Activated CD4-positive, alpha-beta T cell treated with anti-CD3 and anti-CD28 coated beads, Interleukin-2, amount 10 ng/mL, durations not matched to agents 7 days and 5 days (primary cell): ENCODE results near the gene AOPEP. TPM values are rescaled to one million over a fixed set of nuclear protein-coding genes. Genes with fewer than 3 reads are reported as not detected.

Experiments
- CTCF ChIA-PET: fragments of 350-600 bp; sonication (Branson Sonifier 250); formaldehyde crosslinking; loops from one replicate; lab custom pipeline; 2021; ENCODE audit warnings: antibody characterized with exemption; lab: Charles Lee
- POLR2A ChIA-PET: fragments of 350-600 bp; sonication (Branson Sonifier 250); formaldehyde crosslinking; loops from one replicate; lab custom pipeline; 2021; ENCODE audit warnings: antibody characterized with exemption; lab: Charles Lee
- DNase-seq: peaks from one replicate; pipeline ENCODE4 v3.0.0-alpha.2; 2020
- H3K27ac Mint-ChIP-seq: one replicate; pipeline ENCODE4 v1.8.0; 2021; ENCODE audit warnings: mild to moderate bottlenecking, moderate library complexity, mixed read lengths
- H3K27me3 Mint-ChIP-seq: one replicate; pipeline ENCODE4 v1.8.0; 2021; ENCODE audit warnings: mixed read lengths
- H3K36me3 Mint-ChIP-seq: one replicate; pipeline ENCODE4 v1.8.0; 2021; ENCODE audit warnings: low read depth, mixed read lengths
- H3K4me1 Mint-ChIP-seq: one replicate; pipeline ENCODE4 v1.8.0; 2021; ENCODE audit warnings: mixed read lengths
- H3K4me3 Mint-ChIP-seq: one replicate; pipeline ENCODE4 v1.8.0; 2021; ENCODE audit warnings: mild to moderate bottlenecking, moderate library complexity, mixed read lengths
- H3K9me3 Mint-ChIP-seq: one replicate; pipeline ENCODE4 v1.8.0; 2021; ENCODE audit warnings: mixed read lengths
- total RNA-seq, 2 experiments: library from RNA; stranded (reverse); gene quantifications; one replicate each; pipeline ENCODE4 v1.2.3, GENCODE V29; 2021

AOPEP gene
- total RNA-seq, 2 experiments from 2014 or later, result 9.7 to 10.7 TPM

GRCh38 chr9:94754976-94755475, 28.5 kb downstream of the AOPEP start:
- Mint-ChIP-seq H3K27ac (no peak overlapping the region), H3K4me3 (no peak overlapping the region), H3K27me3 (no peaks in the 10 kb centered on the region), H3K4me1 (no peaks in the 10 kb centered on the region), H3K36me3 (peaks cover 4% of the 10 kb centered on the region), H3K9me3 (peaks cover 7% of the 10 kb centered on the region)
- ChIA-PET POLR2A (no interaction called here), CTCF (interaction anchor here (0.7 to 1.6 kb wide), 3 partner anchors 8 to 198 kb away, joined by 3 read pairs; no protein-coding TSS in a partner anchor)
- DNase-seq, result no peak

GRCh38 chr9:94757158-94757557, 30.7 kb downstream of the AOPEP start:
- H3K4me1 Mint-ChIP-seq, result peaks cover 3% of the 10 kb centered on the region
- H3K27me3 Mint-ChIP-seq, result no peaks in the 10 kb centered on the region
- no peaks in the 10 kb centered on the region for H3K9me3 Mint-ChIP-seq
- H3K4me3 Mint-ChIP-seq, result no peak overlapping the region
- POLR2A ChIA-PET, result no interaction called here
- CTCF ChIA-PET, result interaction anchor here (0.6 kb wide), 1 partner anchor 10 kb away, joined by 3 read pairs; no protein-coding TSS in a partner anchor
- DNase-seq, result no peak
- no peaks in the 10 kb centered on the region for H3K36me3 Mint-ChIP-seq
- no peak overlapping the region for H3K27ac Mint-ChIP-seq

DNA sequence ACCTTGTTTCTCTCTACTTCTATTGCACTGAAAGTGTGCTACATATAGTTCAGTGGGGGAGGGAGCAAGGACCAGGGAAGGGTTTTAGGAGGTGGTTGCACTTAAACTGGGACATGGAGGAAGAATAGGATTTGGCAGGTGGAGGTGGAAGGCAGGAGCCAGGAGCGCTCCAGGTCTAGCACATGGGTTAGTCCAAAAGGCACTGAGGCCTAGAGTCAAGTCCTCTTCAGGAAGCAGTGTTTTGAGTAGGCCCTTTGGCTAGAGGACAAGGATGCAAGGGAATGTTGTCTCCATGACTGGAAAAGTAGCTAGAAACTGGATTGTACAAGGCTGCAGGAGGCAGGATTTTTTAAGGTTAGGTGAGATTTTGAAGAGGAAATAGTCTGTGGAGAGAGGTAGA, 31.5 kb downstream of the AOPEP start:
- H3K4me3 Mint-ChIP-seq, result no peak overlapping the region
- H3K36me3 Mint-ChIP-seq, result no peaks in the 10 kb centered on the region
- H3K4me1 Mint-ChIP-seq, result peaks cover 3% of the 10 kb centered on the region
- POLR2A ChIA-PET, result no interaction called here
- no peak overlapping the region for H3K27ac Mint-ChIP-seq
- DNase-seq, result no peak
- H3K9me3 Mint-ChIP-seq, result no peaks in the 10 kb centered on the region
- no peaks in the 10 kb centered on the region for H3K27me3 Mint-ChIP-seq
- CTCF ChIA-PET, result no interaction called here

GRCh38 chr9:94758880-94759279, 32.4 kb downstream of the AOPEP start:
- no peak overlapping the region for H3K4me3 Mint-ChIP-seq
- H3K27me3 Mint-ChIP-seq, result no peaks in the 10 kb centered on the region
- H3K4me1 Mint-ChIP-seq, result peaks cover 3% of the 10 kb centered on the region
- H3K27ac Mint-ChIP-seq, result no peak overlapping the region
- DNase-seq, result no peak
- H3K36me3 Mint-ChIP-seq, result no peaks in the 10 kb centered on the region
- POLR2A ChIA-PET, result no interaction called here
- no peaks in the 10 kb centered on the region for H3K9me3 Mint-ChIP-seq
- CTCF ChIA-PET, result no interaction called here

DNA sequence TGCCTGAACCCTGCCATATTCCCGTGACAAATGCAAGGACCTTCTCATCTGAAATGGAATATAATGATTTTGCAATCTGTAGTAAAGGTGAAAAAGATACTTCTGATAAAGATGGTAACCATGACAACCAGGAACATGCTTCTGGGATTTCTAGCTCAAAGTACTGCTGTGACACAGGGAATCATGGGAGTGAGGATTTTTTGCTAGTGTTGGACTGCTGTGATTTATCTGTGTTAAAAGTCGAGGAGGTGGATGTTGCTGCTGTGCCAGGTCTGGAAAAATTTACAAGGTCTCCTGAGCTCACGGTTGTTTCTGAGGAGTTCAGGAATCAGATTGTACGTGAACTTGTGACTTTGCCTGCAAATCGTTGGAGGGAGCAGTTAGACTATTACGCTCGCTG, 33.5 kb downstream of the AOPEP start:
- Mint-ChIP-seq H3K27ac (no peak overlapping the region), H3K4me1 (peaks cover 3% of the 10 kb centered on the region), H3K27me3 (no peaks in the 10 kb centered on the region), H3K9me3 (no peaks in the 10 kb centered on the region), H3K4me3 (no peak overlapping the region), H3K36me3 (no peaks in the 10 kb centered on the region)
- ChIA-PET POLR2A (no interaction called here), CTCF (no interaction called here)
- no peak for DNase-seq

GRCh38 chr9:94760660-94761059, 34.2 kb downstream of the AOPEP start:
- Mint-ChIP-seq H3K4me3 (no peak overlapping the region), H3K9me3 (no peaks in the 10 kb centered on the region), H3K27me3 (no peaks in the 10 kb centered on the region), H3K4me1 (peaks cover 3% of the 10 kb centered on the region), H3K36me3 (no peaks in the 10 kb centered on the region), H3K27ac (no peak overlapping the region)
- POLR2A ChIA-PET, result no interaction called here
- DNase-seq, result no peak
- CTCF ChIA-PET, result no interaction called here

DNA sequence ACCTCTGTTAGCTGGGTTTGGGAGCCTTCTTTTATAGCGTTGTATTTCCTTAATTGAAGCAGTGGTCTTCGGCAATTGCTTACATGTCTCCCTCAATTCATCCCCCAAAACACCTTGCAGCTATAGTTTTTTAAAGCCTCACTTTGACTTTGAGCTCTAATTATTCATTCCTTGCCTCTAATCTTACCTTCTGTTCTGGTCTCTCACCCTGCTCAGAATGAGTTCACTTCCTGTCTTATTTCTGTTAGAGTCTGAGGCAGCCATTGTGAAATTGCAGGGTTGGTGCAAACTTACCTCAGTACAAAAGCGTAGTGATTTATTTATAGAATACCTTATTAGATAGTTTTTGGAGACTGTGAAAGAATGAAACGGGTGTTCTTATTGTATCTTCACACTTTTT, 35.0 kb downstream of the AOPEP start:
- Mint-ChIP-seq H3K27ac (no peak overlapping the region), H3K4me3 (no peak overlapping the region), H3K36me3 (no peaks in the 10 kb centered on the region), H3K4me1 (peaks cover 3% of the 10 kb centered on the region), H3K9me3 (no peaks in the 10 kb centered on the region), H3K27me3 (no peaks in the 10 kb centered on the region)
- ChIA-PET CTCF (no interaction called here), POLR2A (interaction anchor here (0.6 kb wide), 1 partner anchor 100 kb away, joined by 3 read pairs; no protein-coding TSS in a partner anchor)
- DNase-seq, result no peak

- H3K36me3 Mint-ChIP-seq, result peaks cover 2% of the 10 kb centered on the region
- no peak for DNase-seq
- ChIA-PET CTCF (interaction anchor here (0.9 kb wide), 1 partner anchor 10 kb away, joined by 3 read pairs; no protein-coding TSS in a partner anchor), POLR2A (no interaction called here)
- H3K4me1 Mint-ChIP-seq, result no peaks in the 10 kb centered on the region
- H3K9me3 Mint-ChIP-seq, result no peaks in the 10 kb centered on the region
- H3K27me3 Mint-ChIP-seq, result no peaks in the 10 kb centered on the region
- H3K27ac Mint-ChIP-seq, result no peak overlapping the region
- H3K4me3 Mint-ChIP-seq, result no peak overlapping the region
These were observed 41.0 kb downstream of the AOPEP start for GRCh38 chr9:94767331-94768072.

DNA sequence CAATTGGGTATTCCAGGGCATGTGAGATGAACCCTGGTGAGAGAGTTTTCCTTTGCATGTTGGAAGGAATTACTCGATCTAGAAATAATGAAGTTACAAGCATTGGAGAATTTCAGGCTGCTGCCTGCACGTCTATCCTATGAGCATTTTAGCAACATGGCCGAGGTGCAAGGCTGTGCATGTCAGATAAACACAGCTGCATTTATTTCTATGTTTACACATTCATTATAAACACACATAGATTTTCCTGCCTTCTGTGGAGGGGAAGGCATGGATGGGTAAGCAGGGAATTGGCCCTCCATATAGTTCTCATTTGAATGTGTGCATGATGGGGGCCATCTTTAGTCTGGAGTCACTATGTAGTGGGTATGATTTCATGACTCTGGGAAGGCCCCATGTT, 42.3 kb downstream of the AOPEP start:
- Mint-ChIP-seq H3K36me3 (peaks cover 2% of the 10 kb centered on the region), H3K4me1 (no peaks in the 10 kb centered on the region), H3K27ac (no peak overlapping the region), H3K27me3 (no peaks in the 10 kb centered on the region), H3K9me3 (no peaks in the 10 kb centered on the region), H3K4me3 (no peak overlapping the region)
- no peak for DNase-seq
- ChIA-PET POLR2A (no interaction called here), CTCF (interaction anchor here (0.6 kb wide), 1 partner anchor 1843 kb away, joined by 3 read pairs; no protein-coding TSS in a partner anchor)

GRCh38 chr9:94770334-94770733, 43.8 kb downstream of the AOPEP start:
- CTCF ChIA-PET, result no interaction called here
- Mint-ChIP-seq H3K36me3 (peaks cover 2% of the 10 kb centered on the region), H3K4me1 (no peaks in the 10 kb centered on the region), H3K27ac (no peak overlapping the region), H3K27me3 (no peaks in the 10 kb centered on the region), H3K4me3 (no peak overlapping the region), H3K9me3 (no peaks in the 10 kb centered on the region)
- POLR2A ChIA-PET, result no interaction called here
- no peak for DNase-seq

DNA sequence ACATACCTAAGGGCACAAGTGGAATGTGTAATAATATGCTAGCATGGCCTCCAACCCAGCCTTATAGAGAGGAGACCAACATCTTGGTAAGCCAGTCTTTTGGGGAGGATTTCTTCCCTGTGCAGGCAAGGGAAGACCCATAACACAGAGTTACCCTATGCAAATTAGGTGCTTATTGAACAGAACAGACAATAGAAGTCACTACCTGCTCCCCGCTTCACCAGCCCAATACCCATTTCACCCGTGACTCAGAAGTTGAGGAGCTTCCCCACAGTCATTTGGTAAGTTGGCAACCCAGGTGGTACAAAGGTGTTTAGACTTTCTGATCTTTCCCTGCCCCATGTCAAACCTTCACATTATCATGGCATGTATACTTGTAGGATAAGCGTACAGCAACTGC, 44.6 kb downstream of the AOPEP start:
- no peak overlapping the region for H3K4me3 Mint-ChIP-seq
- H3K4me1 Mint-ChIP-seq, result no peaks in the 10 kb centered on the region
- H3K36me3 Mint-ChIP-seq, result peaks cover 2% of the 10 kb centered on the region
- ChIA-PET POLR2A (no interaction called here), CTCF (interaction anchor here (1.0 to 1.3 kb wide), 3 partner anchors 9 to 107 kb away, joined by 3 read pairs; no protein-coding TSS in a partner anchor)
- no peak overlapping the region for H3K27ac Mint-ChIP-seq
- H3K27me3 Mint-ChIP-seq, result no peaks in the 10 kb centered on the region
- H3K9me3 Mint-ChIP-seq, result no peaks in the 10 kb centered on the region
- no peak for DNase-seq

DNA sequence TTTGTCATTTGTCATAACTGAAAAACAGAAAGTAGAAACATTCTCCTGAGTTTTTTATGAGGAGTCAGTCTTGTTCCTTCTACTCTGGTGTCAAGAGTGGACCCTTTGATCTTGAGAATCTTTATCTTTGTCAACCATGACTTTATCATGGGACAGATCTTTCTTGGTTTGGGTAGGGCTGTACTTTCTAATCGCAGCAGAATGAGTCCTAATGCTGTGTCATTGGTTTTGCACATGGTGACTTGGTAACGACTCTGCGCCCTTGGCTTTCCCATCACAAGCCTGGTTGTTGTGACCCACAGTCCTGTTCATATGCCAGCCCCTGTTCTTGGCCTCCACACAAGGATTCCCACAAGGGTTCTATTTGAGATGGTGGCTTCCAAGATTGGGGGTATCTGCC, 45.6 kb downstream of the AOPEP start:
- DNase-seq, result no peak
- Mint-ChIP-seq H3K4me3 (no peak overlapping the region), H3K27me3 (no peaks in the 10 kb centered on the region), H3K27ac (no peak overlapping the region), H3K36me3 (peaks cover 2% of the 10 kb centered on the region), H3K9me3 (no peaks in the 10 kb centered on the region), H3K4me1 (no peaks in the 10 kb centered on the region)
- ChIA-PET POLR2A (no interaction called here), CTCF (interaction anchor here (1.3 to 1.5 kb wide), 2 partner anchors 8 to 10 kb away, joined by 3 read pairs; no protein-coding TSS in a partner anchor)

- peaks cover 2% of the 10 kb centered on the region for H3K36me3 Mint-ChIP-seq
- H3K4me1 Mint-ChIP-seq, result no peaks in the 10 kb centered on the region
- POLR2A ChIA-PET, result no interaction called here
- no peak overlapping the region for H3K27ac Mint-ChIP-seq
- H3K27me3 Mint-ChIP-seq, result no peaks in the 10 kb centered on the region
- no peaks in the 10 kb centered on the region for H3K9me3 Mint-ChIP-seq
- no peak overlapping the region for H3K4me3 Mint-ChIP-seq
- CTCF ChIA-PET, result interaction anchor here (1.5 kb wide), 1 partner anchor 9 kb away, joined by 3 read pairs; no protein-coding TSS in a partner anchor
- no peak for DNase-seq
These were observed 46.3 kb downstream of the AOPEP start for GRCh38 chr9:94772639-94773303.
